Activated CD8-positive, alpha-beta memory T cell treated with anti-CD3 and anti-CD28 coated beads for 1 hour (primary cell): ENCODE results near the gene C19orf53.
"Not testable (repeated sequence)": the region's sequence is repeated elsewhere in the genome, so short reads cannot be mapped to it uniquely, and the experiment has no call there.

ENCODE experiments used
- DNase-seq, 2 donors: peaks; one replicate each; pipeline ENCODE4 v3.0.0-alpha.2; 2020; ENCODE audit warnings: low read depth in 1 of 2; ENCODE audit errors: extremely low read depth in 1 of 2

Gene C19orf53

GRCh38 chr19:13763265-13763664 is 11.0 kb upstream of the C19orf53 start:
- no peak for DNase-seq

- DNase-seq, result peak in 1 of 2 donors; percentile 54
These were observed 10.0 kb upstream of the C19orf53 start, which contains the start of gene MRI1 for GRCh38 chr19:13764101-13764807. TSS of gene MRI1 (plus strand) at chr19:13764522. CDS start at chr19:13764589, 67 bp downstream.

- no peak for DNase-seq
These were observed 9.3 kb upstream of the C19orf53 start for GRCh38 chr19:13764821-13765394.

GRCh38 chr19:13765395-13766094 is 8.7 kb upstream of the C19orf53 start:
- no peak for DNase-seq

- no peak for DNase-seq
These were observed 8.2 kb upstream of the C19orf53 start for GRCh38 chr19:13766095-13766481.

- no peak for DNase-seq
These were observed 5.7 kb upstream of the C19orf53 start for GRCh38 chr19:13768510-13768909.

- DNase-seq, result no peak
These were observed 4.1 kb upstream of the C19orf53 start for GRCh38 chr19:13770013-13770635.

- DNase-seq, result no peak
These were observed 4.1 kb downstream of the C19orf53 start for GRCh38 chr19:13778398-13778797.

- DNase-seq, result no peak
These were observed 4.6 kb downstream of the C19orf53 start for GRCh38 chr19:13778847-13779246.

GRCh38 chr19:13779794-13780193 is 5.5 kb downstream of the C19orf53 start:
- DNase-seq, result not testable (repeated sequence)

GRCh38 chr19:13781547-13781946 is 7.3 kb downstream of the C19orf53 start:
- no peak for DNase-seq

- DNase-seq, result no peak
These were observed 8.3 kb downstream of the C19orf53 start for GRCh38 chr19:13782537-13782936.

GRCh38 chr19:13783565-13784500 is 9.6 kb downstream of the C19orf53 start:
- no peak for DNase-seq

- peak; percentile 50 to 61 for DNase-seq
These were observed 10.6 kb downstream of the C19orf53 start for GRCh38 chr19:13784731-13785452.

GRCh38 chr19:13788991-13789390 is 14.7 kb downstream of the C19orf53 start:
- no peak for DNase-seq

- DNase-seq, result no peak
These were observed 16.1 kb downstream of the C19orf53 start for GRCh38 chr19:13790354-13790753.

- not testable (repeated sequence) for DNase-seq
These were observed 19.1 kb downstream of the C19orf53 start for GRCh38 chr19:13793317-13793716.

GRCh38 chr19:13794398-13794756 is 20.1 kb downstream of the C19orf53 start:
- no peak for DNase-seq

GRCh38 chr19:13794757-13795589 is 20.7 kb downstream of the C19orf53 start, which contains the start of gene ZSWIM4:
TSS of gene ZSWIM4 (plus strand) at chr19:13795443. CDS start at chr19:13795649, 206 bp downstream.
- DNase-seq, result peak; percentile 80 to 85
